A549 (cell line): ENCODE measurements around the gene HOXD11.

Experiments
- CEBPB ChIP-seq, 2 experiments: fragments of >200 bp in 1 of 2; sonication (Bioruptor Twin) in 1 of 2; formaldehyde crosslinking in 1 of 2; IDR thresholded peaks; 2 replicates each; pipeline ENCODE4 v1.6.1; 2012 to 2016
- EP300 ChIP-seq, 2 experiments: fragments of >200 bp; sonication (Bioruptor Twin); formaldehyde crosslinking; IDR thresholded peaks; 2 replicates in 1 of 2; 3 replicates in 1 of 2; pipeline ENCODE4 v1.6.1; 2016 to 2017
- PBX3 ChIP-seq: IDR thresholded peaks from 2 replicates; pipeline ENCODE4 v1.6.1; 2012
- PHF8 ChIP-seq: fragments of 200-600 bp; sonication (generic); IDR thresholded peaks from 2 replicates; pipeline ENCODE4 v1.6.1; 2016; ENCODE audit warnings: low read depth, mild to moderate bottlenecking, antibody characterized with exemption, moderate library complexity, borderline replicate concordance
- RAD21 ChIP-seq, 2 experiments: fragments of >200 bp in 1 of 2; sonication (Bioruptor Twin) in 1 of 2; formaldehyde crosslinking in 1 of 2; IDR thresholded peaks in 1 of 2; conservative IDR thresholded peaks in 1 of 2; 2 replicates in 1 of 2; 3 replicates in 1 of 2; pipeline ENCODE4 v1.6.1; 2012 to 2018; ENCODE audit warnings: inconsistent platforms in 1 of 2
- TP53 ChIP-seq: fragments of 250-450 bp; sonication (Bioruptor Pico); IDR thresholded peaks from 2 replicates; pipeline ENCODE4 v1.5.0; 2021; ENCODE audit warnings: mild to moderate bottlenecking, moderate library complexity
- TF ChIP-seq, protein P1 (sequence below): fragments of 200-600 bp; sonication (generic); IDR thresholded peaks from 2 replicates; pipeline ENCODE4 v1.6.1; 2016; ENCODE audit warnings: antibody characterized with exemption, mild to moderate bottlenecking, moderate library complexity
- TF ChIP-seq, protein P2 (sequence below): fragments of >200 bp; sonication (Bioruptor Twin); formaldehyde crosslinking; IDR thresholded peaks from 3 replicates; pipeline ENCODE4 v1.5.1; 2016

GRCh38 chr2:176076063-176076462, 31.0 kb upstream of the HOXD11 start:
- TF ChIP-seq, protein P1, sequence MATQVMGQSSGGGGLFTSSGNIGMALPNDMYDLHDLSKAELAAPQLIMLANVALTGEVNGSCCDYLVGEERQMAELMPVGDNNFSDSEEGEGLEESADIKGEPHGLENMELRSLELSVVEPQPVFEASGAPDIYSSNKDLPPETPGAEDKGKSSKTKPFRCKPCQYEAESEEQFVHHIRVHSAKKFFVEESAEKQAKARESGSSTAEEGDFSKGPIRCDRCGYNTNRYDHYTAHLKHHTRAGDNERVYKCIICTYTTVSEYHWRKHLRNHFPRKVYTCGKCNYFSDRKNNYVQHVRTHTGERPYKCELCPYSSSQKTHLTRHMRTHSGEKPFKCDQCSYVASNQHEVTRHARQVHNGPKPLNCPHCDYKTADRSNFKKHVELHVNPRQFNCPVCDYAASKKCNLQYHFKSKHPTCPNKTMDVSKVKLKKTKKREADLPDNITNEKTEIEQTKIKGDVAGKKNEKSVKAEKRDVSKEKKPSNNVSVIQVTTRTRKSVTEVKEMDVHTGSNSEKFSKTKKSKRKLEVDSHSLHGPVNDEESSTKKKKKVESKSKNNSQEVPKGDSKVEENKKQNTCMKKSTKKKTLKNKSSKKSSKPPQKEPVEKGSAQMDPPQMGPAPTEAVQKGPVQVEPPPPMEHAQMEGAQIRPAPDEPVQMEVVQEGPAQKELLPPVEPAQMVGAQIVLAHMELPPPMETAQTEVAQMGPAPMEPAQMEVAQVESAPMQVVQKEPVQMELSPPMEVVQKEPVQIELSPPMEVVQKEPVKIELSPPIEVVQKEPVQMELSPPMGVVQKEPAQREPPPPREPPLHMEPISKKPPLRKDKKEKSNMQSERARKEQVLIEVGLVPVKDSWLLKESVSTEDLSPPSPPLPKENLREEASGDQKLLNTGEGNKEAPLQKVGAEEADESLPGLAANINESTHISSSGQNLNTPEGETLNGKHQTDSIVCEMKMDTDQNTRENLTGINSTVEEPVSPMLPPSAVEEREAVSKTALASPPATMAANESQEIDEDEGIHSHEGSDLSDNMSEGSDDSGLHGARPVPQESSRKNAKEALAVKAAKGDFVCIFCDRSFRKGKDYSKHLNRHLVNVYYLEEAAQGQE, result no peak
- no peak for TF ChIP-seq PBX3
- TF ChIP-seq TP53, result no peak
- no peak for TF ChIP-seq PHF8
- TF ChIP-seq, protein P2, sequence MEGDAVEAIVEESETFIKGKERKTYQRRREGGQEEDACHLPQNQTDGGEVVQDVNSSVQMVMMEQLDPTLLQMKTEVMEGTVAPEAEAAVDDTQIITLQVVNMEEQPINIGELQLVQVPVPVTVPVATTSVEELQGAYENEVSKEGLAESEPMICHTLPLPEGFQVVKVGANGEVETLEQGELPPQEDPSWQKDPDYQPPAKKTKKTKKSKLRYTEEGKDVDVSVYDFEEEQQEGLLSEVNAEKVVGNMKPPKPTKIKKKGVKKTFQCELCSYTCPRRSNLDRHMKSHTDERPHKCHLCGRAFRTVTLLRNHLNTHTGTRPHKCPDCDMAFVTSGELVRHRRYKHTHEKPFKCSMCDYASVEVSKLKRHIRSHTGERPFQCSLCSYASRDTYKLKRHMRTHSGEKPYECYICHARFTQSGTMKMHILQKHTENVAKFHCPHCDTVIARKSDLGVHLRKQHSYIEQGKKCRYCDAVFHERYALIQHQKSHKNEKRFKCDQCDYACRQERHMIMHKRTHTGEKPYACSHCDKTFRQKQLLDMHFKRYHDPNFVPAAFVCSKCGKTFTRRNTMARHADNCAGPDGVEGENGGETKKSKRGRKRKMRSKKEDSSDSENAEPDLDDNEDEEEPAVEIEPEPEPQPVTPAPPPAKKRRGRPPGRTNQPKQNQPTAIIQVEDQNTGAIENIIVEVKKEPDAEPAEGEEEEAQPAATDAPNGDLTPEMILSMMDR, result no peak
- TF ChIP-seq EP300 (IDR thresholded peaks at IDR 0.05), result no peak
- TF ChIP-seq RAD21 (conservative IDR thresholded peaks at IDR 0.05 in 1 of 2, IDR thresholded peaks at IDR 0.05 in 1 of 2), result no peak
- no peak for TF ChIP-seq CEBPB (IDR thresholded peaks at IDR 0.05)
